Mucosa of gallbladder (tissue), 1 donor: Measurements from ENCODE around the gene PQBP1. TPM values are rescaled to one million over a fixed set of nuclear protein-coding genes. Genes with fewer than 3 reads are reported as not detected.

Experiments used
- DNase-seq: peaks from one replicate; pipeline ENCODE4 v3.0.0-alpha.2; 2020; ENCODE audit warnings: low spot score
- total RNA-seq: library from RNA; stranded (reverse); gene quantifications from one replicate; pipeline ENCODE4 v1.2.1, GENCODE V29; 2021
- donor health status: DM: no; HTN: no; CAD: no.

PQBP1 gene
- total RNA-seq, 1 donor from 2014 or later: 77.5 TPM

DNA sequence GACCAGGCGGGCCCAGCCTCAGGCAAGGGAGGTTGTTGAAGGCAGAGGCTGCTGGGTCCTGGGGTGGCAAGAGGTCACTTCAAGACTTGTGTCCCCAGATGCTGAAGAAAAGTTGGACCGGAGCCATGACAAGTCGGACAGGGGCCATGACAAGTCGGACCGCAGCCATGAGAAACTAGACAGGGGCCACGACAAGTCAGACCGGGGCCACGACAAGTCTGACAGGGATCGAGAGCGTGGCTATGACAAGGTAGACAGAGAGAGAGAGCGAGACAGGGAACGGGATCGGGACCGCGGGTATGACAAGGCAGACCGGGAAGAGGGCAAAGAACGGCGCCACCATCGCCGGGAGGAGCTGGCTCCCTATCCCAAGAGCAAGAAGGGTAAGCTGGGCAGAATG, 4.4 kb downstream of the PQBP1 start:
- DNase-seq: no peak

DNA sequence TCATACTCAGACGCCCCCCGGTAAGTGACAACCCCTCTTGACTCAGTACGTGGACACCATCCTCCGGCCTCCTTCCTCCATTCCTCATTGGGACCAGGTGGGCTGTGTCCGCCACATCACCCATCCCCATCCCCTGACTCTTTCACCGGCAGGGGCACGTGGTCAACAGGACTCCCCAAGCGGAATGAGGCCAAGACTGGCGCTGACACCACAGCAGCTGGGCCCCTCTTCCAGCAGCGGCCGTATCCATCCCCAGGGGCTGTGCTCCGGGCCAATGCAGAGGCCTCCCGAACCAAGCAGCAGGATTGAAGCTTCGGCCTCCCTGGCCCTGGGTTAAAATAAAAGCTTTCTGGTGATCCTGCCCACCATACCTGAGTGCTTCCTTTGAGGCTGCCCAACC, 5.0 kb downstream of the PQBP1 start:
- no peak for DNase-seq

DNA sequence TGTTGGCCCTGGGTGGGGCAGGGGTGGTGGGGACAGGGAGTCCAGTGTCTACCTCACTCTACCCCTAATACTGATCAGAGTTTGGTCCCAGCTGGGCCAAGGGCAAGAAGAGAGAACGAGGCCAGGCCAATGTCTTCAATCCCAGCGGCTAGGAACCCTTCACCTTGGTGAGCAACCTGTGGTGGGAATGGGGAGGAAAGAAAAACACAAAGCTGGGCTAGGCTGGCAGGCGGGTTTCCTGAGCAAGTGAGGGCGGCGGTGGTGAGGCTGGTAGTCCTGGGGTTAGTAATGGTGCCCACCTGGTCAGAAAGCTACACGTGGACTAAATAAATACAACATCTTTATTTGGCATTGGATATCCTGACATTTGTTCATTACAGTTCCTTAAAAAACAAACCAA, 5.6 kb downstream of the PQBP1 start:
- DNase-seq: no peak

DNA sequence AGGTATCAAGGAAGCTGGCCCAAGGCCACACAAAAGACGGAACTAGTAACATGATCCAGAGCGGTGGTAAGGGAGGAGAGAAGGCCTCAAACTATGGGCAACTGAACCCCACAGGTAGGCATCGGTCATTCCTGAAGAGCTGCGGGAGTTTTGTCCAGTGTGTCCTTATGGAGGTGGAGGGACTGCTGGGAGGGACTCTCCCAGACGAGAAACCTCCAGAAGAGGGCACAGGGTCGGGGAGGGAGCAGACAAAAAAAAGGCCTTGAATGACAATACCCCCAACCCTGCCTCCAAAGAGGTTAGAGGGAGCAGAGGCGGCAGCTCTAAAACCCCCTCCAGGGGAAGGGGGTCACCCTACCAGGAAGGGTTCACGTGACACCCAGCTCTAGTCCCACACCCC, 6.5 kb downstream of the PQBP1 start:
- no peak for DNase-seq

DNA sequence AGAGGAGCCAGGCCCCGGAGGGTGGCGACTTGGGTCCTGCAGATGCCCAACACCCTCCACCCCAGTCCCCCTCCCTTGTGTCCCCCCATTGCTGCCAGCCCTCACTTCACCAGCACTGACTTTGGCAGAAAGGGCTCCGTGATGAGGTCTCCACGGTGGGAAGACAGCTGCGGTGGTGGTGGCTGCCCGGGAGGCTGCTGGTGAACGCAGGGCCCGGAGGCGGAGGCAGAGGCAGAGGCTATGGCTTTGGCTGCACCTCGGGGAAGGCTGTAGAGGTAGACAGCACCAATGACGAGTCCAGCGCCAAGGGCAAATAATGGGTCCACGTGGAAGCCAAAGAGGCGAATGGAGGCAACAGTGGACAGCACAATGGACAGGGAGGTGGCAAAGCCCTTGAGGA, 6.9 kb downstream of the PQBP1 start:
- DNase-seq: no peak

DNA sequence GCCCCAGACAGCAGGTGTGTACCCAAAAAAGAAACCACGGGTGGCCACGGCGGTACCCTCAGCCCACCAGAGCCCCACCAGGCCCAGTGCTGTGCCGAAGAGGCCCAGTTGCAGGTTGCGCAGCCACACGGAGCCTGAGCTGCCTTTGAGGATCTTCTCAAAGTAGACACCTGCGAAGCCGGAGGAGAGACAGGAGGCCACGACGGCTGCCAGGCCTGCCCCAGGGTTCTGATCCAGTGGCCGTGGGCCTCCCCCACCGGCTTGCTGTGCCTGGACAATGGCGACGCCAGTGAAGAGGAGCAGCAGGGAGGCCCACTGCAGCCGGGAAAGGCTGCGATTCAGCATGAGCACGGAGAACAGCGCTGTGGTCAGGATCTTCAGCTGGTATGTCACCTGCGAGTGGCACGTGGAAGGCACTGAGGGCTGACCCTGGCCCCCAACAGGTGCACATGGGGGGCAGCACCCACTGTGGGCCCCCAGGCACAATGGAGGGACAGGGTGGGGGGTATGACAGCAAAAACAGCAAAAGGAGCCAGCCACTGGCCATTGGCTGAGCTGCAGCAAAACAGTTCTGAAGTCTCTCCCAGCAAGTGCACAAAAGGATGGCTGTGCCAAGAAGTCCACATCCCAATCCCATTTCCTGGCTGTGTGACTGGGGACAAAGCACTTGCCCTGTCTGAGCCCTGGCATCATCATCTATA, 7.5 kb downstream of the PQBP1 start:
- DNase-seq: no peak

DNA sequence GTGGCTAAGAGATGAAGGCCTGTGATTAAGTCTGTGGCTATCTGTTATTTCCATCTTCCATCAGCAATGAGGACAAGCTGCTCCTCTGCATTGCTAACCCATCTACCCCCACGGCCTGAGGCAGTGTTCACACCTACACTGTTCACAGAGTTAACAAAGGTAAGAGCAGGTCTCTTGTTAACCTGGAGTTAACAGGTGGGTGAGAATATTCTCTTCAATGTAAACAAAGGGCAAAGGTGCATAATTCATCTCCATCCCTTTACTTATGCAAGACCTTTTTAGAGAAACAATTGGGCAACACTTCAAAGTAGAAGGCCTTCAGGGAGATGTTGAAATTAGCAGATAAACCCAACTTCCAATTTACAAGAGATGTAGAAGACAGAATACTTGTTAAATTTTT, 10.9 kb downstream of the PQBP1 start:
- no peak for DNase-seq

DNA sequence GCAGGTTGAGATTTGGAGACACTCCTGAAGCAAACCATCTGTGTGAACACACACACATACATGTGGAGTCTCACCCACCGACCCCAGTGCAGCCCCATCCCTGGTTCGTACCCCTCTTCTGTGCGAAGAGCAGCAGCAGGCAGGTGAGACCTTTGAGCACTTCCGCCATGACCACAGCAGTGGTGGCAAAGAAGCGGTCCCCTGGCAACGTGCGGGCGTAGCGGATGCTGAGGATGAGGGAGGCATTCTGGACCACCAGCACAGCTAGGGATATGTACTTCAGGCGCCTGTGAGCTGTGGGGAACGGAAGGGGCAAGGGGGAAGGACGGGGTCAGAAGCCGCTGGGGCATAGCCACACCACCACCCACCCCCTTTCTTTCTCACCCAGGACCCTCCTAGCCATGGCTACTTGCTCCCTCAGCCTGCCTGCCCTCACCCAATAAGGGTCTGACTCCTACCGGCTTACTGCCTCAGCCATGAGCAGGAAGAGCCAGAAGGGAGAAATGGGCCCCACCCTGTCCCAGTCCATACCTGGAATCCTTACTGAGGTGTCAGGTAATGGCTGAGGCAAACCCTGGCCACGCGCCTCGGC, 12.1 kb downstream of the PQBP1 start:
- DNase-seq: no peak

DNA sequence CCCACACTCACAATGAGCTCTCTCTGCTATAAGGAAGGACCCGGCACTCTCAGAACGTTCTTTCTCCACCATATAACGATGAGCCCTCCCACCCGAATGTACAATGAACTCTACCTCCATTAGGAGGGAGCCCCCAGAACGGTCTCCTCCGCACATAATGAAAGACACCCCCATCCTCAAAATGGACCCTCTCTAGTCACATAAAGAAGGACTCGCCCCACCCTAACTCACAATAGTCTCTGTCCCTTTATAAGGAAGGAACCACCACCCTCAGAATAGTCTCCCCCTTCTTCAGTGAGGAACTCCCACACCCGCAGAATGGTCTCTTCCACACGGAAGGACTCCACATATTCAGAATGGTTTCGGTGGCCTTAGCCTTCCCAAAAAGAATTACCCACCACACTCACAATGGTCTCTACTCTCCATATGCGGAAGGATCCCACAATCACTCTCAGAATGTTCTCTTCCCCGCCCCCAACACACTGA, 13.2 kb downstream of the PQBP1 start:
- no peak for DNase-seq

DNA sequence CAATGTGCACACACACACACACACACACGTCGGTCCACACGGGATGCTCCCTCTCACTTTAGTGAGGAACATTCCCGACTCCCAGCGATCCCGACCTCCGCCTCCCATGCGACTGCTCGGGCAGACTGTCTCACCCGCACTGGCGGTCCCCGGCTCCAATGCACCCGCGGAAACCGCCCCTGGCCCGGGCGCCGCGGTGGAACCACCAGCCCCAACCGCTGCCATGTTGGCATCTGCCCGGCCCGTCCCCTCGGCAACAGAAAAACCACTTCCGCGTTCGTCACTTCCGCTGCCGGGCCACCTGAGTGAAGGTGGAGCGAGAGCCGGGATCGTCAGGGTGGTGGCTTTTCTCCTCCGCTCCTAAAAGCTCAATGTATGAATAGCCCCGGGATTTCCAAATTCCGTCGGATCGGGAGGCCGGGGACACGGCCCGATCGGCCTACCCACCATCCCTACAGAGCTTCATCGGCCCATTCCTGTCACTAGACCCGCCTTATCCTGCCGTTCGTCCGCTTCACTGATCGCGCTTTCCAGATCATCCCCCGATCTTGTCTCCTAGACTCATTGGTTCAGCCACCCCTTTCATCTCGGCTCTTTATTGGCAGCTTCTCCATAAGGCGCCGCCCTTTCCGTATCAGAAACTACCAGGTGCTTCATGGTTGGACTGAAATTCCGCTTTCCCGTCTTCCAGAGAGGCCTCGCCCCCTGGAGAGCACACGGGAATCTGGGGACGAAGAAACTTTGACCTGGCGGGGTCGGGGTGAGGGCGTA, 13.9 kb downstream of the PQBP1 start, which contains the start of gene SLC35A2:
SLC35A2 (minus strand) TSS at position 235 of the 771 bp plus-strand sequence; CDS start at position 225, 10 bp downstream.
- DNase-seq: peak; percentile 80

DNA sequence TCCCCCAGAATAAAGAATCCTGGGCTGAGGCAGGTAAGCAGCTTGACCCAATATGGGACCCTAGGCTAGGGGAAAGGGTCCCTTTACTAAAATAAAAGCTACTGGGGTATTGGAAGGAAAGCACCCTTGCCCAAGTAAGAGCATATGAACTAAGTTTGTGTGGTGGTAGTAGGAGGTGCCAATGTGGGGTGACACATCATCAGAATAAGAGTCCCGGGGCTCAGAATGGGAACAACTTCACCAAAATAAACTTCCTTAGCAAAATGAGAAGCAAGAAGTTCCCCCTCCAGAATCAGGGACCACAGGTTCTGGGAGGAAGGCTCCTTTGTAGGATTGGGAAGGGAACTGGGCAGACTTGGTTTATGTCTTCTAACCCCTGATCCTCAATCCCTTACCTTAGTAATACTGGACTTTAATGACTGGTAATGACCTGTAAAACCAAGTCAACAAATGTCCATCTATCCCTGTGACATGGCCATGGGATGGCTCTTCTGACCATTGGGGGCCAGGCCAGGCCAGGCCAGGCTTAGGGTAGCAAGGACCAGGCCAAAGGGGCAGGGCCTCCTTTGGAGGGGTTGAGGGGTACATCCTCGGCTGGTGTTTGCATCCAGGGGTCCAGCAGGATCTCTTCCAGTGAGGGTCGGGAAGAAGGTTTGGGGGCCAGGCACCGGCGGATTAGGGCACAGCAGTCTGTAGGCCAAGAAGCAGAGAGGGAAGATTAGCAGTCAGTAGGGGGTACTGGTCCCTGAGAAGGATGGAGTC, 16.1 kb downstream of the PQBP1 start:
- no peak for DNase-seq

DNA sequence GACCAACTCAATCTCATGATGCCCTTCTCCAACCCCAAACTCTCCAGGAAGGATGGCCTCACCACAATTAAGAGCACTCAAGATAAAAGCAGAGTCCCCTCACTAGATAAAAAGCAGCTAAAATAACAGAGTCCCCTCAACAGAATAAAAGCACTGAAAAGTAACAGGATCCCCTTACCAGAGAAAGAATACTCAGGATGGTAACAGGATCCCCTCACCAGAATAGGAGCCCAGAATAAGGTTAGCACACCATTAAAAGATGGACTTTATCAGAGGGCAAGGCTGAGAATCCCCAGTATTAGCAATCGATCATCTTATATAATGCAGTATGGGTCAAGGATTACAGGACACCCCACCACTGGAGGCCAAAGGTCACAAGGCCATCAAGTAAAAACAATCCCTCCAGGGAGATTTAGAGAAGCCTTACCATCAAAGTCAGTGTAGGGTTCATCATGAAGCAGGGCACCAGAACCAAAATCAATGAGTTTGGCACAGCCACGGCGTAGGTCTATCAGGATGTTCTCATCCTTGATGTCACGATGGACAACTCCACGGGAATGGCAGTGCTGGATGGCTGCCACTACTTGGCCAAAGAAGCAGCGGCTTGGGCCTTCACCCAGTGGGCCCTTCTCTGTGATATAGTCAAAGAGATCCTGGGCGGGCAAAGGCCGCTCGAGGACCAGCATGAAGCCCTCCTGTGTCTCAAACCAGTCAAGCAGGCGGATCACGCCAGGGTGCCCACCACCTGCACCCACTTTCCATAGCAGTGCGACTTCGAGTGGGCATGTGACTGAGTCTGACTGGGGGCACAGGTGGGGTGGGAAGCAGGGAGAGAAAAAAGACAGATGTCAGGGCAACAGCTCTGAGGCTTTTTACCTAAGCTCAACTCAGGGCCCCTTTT, 17.1 kb downstream of the PQBP1 start:
- no peak for DNase-seq

DNA sequence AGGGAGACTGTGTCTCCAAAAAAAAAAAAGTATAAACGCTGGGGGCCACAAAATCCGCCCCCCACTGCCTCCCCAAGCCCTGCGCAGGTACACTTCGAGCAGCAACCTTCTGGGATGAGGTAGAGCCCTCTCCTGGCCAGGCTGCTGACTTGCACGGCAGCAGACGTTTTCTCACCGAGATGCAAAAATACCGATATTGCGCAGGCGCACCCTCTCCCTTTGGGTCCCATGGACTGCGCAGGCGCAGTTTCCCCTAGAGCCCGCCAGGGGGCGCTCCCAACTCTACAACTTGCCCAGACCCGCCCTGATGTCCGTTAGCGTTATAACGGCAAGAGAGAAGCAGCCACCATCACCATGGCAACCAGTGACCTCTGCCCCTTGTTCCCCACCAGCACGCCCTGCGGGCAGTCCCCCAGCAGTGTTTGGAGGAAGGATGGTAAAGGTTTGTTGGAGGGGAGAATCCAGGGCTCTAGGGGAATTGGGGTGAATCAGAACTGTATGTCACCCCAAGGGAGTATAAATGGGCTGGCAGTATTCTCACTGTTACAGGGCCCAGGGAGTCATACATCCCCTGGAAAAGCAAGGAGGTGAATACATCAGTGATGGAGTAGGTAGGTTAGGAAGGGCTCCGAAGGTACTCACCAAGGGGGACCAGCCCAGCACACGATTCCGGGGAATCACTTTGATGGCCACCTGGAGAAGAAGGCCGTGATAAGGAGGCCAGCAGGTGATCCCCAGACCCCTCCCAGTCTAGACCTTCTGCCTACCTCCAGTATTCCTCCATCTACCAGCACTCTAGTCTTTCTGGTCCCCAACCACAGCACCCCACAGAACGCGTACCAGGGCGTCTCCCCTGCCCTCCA, 19.6 kb downstream of the PQBP1 start:
- DNase-seq: peak; percentile 93

DNA sequence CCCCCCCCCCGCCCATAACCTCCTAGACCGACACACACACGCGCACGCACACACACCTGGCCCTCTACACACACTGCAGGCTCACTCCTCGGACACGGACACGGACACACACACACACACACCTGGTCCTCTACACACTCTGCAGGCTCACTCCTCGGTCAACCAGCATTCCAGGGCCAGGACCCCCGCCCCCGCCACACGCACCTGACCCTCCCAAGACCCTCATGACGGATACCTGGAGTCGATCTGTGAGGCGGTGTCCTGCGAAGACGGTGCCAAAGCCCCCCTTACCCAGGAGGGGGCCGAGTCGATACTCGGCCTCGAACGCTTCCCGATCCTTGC, 20.5 kb downstream of the PQBP1 start:
- DNase-seq: no peak

DNA sequence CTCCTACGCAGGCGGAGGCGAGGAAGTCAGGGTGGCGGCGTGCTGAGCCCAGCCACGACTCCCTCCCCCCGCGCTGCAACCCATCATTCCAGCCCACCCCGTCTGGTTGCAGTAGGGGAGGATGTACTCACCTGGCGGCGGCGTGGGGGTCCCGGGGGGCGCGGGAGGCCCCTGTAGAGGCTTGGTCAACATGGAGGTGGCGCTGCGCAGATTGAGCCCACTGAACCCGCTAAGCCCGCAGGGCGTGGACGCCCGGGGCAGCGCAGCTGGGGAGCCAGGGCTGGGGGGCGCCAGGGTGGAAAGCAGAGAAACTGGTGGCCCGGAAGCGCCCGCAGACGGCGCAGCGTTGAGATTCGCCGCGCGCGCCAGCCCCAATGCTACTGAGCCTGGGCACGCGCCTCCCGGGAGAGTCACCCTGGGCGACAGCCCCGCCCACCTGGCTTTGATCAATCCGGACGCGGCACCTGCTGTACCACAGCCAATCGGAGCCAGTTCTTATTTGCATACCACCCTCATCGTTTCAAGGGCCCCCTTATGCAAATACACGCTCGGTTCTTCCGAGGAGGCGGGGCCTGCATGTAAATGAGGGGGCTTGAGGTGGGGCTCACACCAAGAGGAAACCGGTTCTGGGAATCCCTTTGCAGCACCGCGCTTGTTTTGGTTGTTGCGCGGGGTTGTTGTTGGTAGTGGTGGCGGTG, 21.1 kb downstream of the PQBP1 start, which contains the start of gene PIM2:
PIM2 (minus strand) TSS at position 382 of the 698 bp plus-strand sequence; CDS start at position 192, 190 bp downstream.
- peak; percentile 93 for DNase-seq

DNA sequence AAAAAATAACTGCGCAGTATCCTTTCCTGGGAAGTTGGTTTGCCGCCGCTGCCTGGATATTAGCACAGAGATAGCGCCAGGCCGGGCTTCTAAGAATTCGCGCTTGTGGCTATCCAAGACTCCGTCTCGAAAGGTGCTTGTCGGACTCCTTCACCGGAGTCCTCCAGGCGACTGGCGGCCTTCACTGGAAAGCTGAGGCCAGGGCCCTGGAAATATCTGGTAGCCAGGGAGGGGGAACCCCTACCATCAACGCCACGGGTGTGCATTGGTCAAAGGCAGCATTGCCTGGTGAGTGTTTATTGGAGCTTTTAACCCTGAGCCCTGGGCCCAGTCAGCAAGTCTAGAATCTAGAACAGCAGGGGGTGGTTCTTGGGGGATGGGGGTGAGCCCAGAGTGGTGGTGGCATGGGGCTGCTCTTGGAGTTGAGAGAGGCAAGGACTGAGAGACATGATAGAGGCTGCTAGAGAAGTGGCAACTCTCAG, 21.7 kb downstream of the PQBP1 start:
- no peak for DNase-seq

DNA sequence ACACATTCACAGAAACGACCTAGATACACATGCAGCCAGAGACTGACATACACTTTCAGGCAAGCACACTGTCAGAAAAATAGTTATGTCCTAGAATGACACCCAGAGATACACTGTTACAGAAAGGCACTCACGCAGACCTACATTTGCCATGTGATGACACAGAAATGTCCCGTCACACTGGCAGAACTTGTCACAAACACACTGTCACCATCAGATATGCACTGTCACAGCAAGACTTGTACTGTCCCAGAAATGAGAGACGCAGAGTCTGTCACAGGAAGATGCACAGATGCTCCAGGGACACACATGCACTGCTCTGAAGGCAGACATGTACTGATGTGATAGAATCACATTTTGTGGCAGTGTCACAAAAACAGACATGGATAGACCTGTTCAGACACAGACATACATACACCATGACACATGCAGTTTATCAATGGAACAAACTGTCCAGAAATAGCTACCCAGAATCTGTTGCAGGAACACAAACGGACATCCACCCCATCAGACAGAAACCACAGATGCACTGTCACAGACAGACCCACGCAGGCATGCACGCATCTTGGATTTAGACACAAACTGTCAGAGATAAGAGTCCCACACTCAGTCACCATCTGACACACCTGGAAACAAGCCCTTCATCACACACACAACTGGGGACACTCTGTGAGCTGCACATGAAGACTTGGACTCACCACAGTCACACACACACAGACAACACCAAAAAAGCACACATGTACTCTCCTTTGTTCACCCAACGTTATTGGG, 22.4 kb downstream of the PQBP1 start:
- no peak for DNase-seq

DNA sequence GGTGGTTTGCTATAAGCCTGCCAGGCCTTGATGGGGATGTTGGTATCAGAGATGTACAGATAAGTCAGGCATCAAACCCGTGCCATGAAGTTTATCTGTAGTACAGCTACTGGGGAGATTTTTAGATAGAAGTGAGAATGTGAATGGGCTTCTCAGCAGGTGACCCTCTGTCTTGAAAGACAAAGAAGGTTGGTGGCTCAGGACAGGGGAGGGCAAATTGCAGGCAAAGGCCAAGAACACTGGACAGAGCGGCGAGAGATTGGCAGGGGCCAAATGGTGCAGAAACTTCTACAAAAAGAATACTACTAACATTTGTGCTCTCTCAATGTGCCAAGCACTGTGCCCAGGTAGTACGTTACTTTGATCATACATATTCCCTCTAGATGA, 23.0 kb downstream of the PQBP1 start:
- DNase-seq: no peak
